Measurements from ENCODE around the gene C6orf47. TPM values are rescaled to one million over a fixed set of nuclear protein-coding genes. Genes with fewer than 3 reads are reported as not detected.

The C6orf47 gene
- total and polyA plus RNA-seq, 10 of the 15 experiments (the other 5 are each of a cell fraction or from before 2014, with no cell fraction given): 0.16 to 20.4 (median 17.3) TPM; not detected in 1

DNA sequence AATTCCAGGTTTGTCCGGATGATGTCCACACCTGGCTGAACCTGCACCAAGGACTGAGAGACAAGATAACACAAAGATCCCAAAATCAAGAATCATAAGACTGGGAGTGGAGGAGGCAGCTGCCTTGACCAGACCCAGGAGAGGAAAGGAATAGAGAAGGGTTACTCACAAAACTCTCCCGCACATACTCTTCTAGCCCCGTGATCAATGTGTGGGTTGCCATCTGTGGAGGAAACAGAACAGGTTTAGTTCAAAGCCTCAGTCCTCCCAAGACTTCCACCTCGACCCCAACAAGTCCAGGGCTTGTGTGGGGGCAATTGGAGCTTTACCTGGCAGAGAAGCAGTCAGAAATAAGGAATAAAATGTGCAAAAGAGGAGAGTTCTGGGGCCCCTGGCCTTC, 19.2 kb downstream of the C6orf47 start (continued):
- no peak for TF ChIP-seq SIN3A (IDR thresholded peaks at IDR 0.05; ENCODE audit: low read depth, low read length)

DNA sequence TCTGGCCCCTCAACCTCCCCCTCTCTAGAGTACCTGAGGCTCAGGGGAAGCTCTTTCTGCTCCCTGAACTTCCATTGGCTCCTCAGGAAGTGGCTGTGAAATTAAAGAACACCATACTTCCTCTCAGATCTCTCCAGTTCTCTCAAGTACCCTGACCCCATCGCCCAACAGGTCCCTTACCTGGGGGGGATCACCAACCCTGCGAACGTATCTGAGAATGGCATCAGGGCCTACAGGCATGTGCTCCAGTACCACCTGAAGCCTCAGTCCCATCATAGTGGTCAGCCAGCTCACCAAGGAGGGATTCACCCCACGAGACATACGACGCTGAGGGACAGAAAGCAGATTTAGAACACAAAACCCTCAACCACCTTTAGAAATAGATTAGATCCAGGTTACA, 20.0 kb downstream of the C6orf47 start:
- H3K4me2 ChIP-seq (ENCODE audit: control insufficient read depth, insufficient read depth): no peak overlapping the region
- H3K4me1 ChIP-seq (ENCODE audit: control insufficient read depth, insufficient read depth, low read length): no peaks in the 10 kb centered on the region
- FAIRE-seq (no peak), ATAC-seq (no peak), DNase-seq (ENCODE audit: low read depth, low spot score) (no peak)
- BruUV-seq (replicated peaks): no TSS peak
- intact Hi-C loops (cut with micrococcal nuclease; ENCODE audit: unreplicated experiment) (no loop called here), in situ Hi-C loops (cut with MboI) (no loop called here)
- no peaks in the 10 kb centered on the region for H3K27me3 ChIP-seq (replicated peaks in 1 of 2; ENCODE audit: control insufficient read depth in 2 of 2, insufficient read depth in 2 of 2, low read length in 1 of 2)
- WGBS (ENCODE audit: insufficient coverage, insufficient replicate concordance, low lambda C conversion rate, missing lambda C conversion rate): 98% methylated on average over 6 of the region's 6 CpGs
- H2AFZ ChIP-seq (ENCODE audit: control insufficient read depth, low read depth, low read length): no peak overlapping the region
- H3K36me3 ChIP-seq (ENCODE audit: control insufficient read depth in 2 of 2, insufficient read depth in 2 of 2, low read length in 1 of 2): peaks cover 43 to 53% of the 10 kb centered on the region in 2 experiments
- no peak overlapping the region for H3K4me3 ChIP-seq
- SMC1A ChIA-PET (ENCODE audit: uncharacterized antibody, unreplicated experiment): interaction anchor here (1.0 to 1.5 kb wide), 3 partner anchors 12 to 92 kb away, joined by 3 to 4 read pairs (median 4); no protein-coding TSS in a partner anchor
- H3K27ac ChIP-seq (ENCODE audit: control insufficient read depth, insufficient read depth): no peak overlapping the region
- no peaks in the 10 kb centered on the region for H3K9me3 ChIP-seq (replicated peaks; ENCODE audit: control insufficient read depth, insufficient read depth, low read length)
- H3K9ac ChIP-seq (ENCODE audit: control insufficient read depth, insufficient read depth, low read length): no peak overlapping the region
- RAD21 ChIA-PET (ENCODE audit: unreplicated experiment): no interaction called here
- POLR2A ChIA-PET: interaction anchor here (0.6 kb wide), 1 partner anchor 38 kb away, joined by 3 read pairs; no protein-coding TSS in a partner anchor
- H3K79me2 ChIP-seq (ENCODE audit: control insufficient read depth, insufficient read depth, low read length): no peaks in the 10 kb centered on the region
- CTCF ChIA-PET: no interaction called here
- no peaks in the 10 kb centered on the region for H4K20me1 ChIP-seq (ENCODE audit: control insufficient read depth, insufficient read depth)
- TF ChIP-seq, protein P1, sequence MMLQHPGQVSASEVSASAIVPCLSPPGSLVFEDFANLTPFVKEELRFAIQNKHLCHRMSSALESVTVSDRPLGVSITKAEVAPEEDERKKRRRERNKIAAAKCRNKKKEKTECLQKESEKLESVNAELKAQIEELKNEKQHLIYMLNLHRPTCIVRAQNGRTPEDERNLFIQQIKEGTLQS (IDR thresholded peaks at IDR 0.05; ENCODE audit: borderline replicate concordance, extremely low read depth, low read depth, low read length): no peak
- TF ChIP-seq RB1 (IDR thresholded peaks at IDR 0.05; ENCODE audit: borderline replicate concordance): no peak
- TF ChIP-seq, protein P2, sequence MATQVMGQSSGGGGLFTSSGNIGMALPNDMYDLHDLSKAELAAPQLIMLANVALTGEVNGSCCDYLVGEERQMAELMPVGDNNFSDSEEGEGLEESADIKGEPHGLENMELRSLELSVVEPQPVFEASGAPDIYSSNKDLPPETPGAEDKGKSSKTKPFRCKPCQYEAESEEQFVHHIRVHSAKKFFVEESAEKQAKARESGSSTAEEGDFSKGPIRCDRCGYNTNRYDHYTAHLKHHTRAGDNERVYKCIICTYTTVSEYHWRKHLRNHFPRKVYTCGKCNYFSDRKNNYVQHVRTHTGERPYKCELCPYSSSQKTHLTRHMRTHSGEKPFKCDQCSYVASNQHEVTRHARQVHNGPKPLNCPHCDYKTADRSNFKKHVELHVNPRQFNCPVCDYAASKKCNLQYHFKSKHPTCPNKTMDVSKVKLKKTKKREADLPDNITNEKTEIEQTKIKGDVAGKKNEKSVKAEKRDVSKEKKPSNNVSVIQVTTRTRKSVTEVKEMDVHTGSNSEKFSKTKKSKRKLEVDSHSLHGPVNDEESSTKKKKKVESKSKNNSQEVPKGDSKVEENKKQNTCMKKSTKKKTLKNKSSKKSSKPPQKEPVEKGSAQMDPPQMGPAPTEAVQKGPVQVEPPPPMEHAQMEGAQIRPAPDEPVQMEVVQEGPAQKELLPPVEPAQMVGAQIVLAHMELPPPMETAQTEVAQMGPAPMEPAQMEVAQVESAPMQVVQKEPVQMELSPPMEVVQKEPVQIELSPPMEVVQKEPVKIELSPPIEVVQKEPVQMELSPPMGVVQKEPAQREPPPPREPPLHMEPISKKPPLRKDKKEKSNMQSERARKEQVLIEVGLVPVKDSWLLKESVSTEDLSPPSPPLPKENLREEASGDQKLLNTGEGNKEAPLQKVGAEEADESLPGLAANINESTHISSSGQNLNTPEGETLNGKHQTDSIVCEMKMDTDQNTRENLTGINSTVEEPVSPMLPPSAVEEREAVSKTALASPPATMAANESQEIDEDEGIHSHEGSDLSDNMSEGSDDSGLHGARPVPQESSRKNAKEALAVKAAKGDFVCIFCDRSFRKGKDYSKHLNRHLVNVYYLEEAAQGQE (IDR thresholded peaks at IDR 0.05; ENCODE audit: low read depth, low read length): no peak
- no peak for TF ChIP-seq ZNF24 (IDR thresholded peaks at IDR 0.05)
- TF ChIP-seq, protein P3, sequence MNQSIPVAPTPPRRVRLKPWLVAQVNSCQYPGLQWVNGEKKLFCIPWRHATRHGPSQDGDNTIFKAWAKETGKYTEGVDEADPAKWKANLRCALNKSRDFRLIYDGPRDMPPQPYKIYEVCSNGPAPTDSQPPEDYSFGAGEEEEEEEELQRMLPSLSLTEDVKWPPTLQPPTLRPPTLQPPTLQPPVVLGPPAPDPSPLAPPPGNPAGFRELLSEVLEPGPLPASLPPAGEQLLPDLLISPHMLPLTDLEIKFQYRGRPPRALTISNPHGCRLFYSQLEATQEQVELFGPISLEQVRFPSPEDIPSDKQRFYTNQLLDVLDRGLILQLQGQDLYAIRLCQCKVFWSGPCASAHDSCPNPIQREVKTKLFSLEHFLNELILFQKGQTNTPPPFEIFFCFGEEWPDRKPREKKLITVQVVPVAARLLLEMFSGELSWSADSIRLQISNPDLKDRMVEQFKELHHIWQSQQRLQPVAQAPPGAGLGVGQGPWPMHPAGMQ (IDR thresholded peaks at IDR 0.05; ENCODE audit: borderline replicate concordance): no peak
- TF ChIP-seq RFX5 (IDR thresholded peaks at IDR 0.05; ENCODE audit: low read depth, low read length): no peak
- TF ChIP-seq NR2C1 (IDR thresholded peaks at IDR 0.05): no peak
- TF ChIP-seq SMAD1 (IDR thresholded peaks at IDR 0.05; ENCODE audit: low read depth, partially characterized antibody): no peak
- no peak for TF ChIP-seq MEF2B (IDR thresholded peaks at IDR 0.05; ENCODE audit: partially characterized antibody, poor library complexity, severe bottlenecking)
- TF ChIP-seq, protein P4, sequence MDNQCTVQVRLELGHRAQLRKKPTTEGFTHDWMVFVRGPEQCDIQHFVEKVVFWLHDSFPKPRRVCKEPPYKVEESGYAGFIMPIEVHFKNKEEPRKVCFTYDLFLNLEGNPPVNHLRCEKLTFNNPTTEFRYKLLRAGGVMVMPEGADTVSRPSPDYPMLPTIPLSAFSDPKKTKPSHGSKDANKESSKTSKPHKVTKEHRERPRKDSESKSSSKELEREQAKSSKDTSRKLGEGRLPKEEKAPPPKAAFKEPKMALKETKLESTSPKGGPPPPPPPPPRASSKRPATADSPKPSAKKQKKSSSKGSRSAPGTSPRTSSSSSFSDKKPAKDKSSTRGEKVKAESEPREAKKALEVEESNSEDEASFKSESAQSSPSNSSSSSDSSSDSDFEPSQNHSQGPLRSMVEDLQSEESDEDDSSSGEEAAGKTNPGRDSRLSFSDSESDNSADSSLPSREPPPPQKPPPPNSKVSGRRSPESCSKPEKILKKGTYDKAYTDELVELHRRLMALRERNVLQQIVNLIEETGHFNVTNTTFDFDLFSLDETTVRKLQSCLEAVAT (IDR thresholded peaks at IDR 0.05): no peak
- TF ChIP-seq CHD4 (IDR thresholded peaks at IDR 0.05): no peak
